Smooth muscle cell (in vitro differentiated cells): ENCODE measurements around the gene PGA3. TPM values are rescaled to one million over a fixed set of nuclear protein-coding genes. Genes with fewer than 3 reads are reported as not detected.
"Not testable (repeated sequence)": the region's sequence is repeated elsewhere in the genome, so short reads cannot be mapped to it uniquely, and the experiment has no call there.

Experiments used
- DNase-seq: peaks from one replicate; lab custom pipeline; 2025; ENCODE audit not compliant: unreplicated experiment; lab: John Stamatoyannopoulos, UW
- H2AFZ ChIP-seq: fragments of 200-600 bp; sonication (generic); 2 replicates; pipeline ENCODE4 v1.6.0; 2016; ENCODE audit warnings: antibody characterized with exemption, low read depth, mild to moderate bottlenecking
- H3F3A ChIP-seq: fragments of 200-600 bp; sonication (generic); 2 replicates; pipeline ENCODE4 v1.6.0; 2017; ENCODE audit warnings: antibody characterized with exemption, low read depth
- H3K27ac ChIP-seq: fragments of 200-600 bp; sonication (generic); 2 replicates; pipeline ENCODE4 v1.5.1; 2016; ENCODE audit warnings: low read depth, mild to moderate bottlenecking
- H3K27me3 ChIP-seq: fragments of 200-600 bp; sonication (generic); 2 replicates; pipeline ENCODE4 v1.6.1; 2016; ENCODE audit warnings: low read depth, mild to moderate bottlenecking
- H3K36me3 ChIP-seq: fragments of 200-600 bp; sonication (generic); 2 replicates; pipeline ENCODE4 v1.5.1; 2016; ENCODE audit warnings: low read depth
- H3K4me1 ChIP-seq: fragments of 200-600 bp; sonication (generic); 2 replicates; pipeline ENCODE4 v1.5.1; 2016; ENCODE audit warnings: low read depth
- H3K4me2 ChIP-seq: fragments of 200-600 bp; sonication (generic); 2 replicates; pipeline ENCODE4 v1.6.0; 2016; ENCODE audit warnings: mild to moderate bottlenecking
- H3K4me3 ChIP-seq: fragments of 200-600 bp; sonication (generic); 2 replicates; pipeline ENCODE4 v1.5.1; 2016; ENCODE audit warnings: mild to moderate bottlenecking
- H3K79me2 ChIP-seq: fragments of 200-600 bp; sonication (generic); 2 replicates; pipeline ENCODE4 v1.6.0; 2016; ENCODE audit warnings: low read depth, mild to moderate bottlenecking
- H3K9ac ChIP-seq: fragments of 200-600 bp; sonication (generic); 2 replicates; pipeline ENCODE4 v1.6.0; 2016; ENCODE audit warnings: low read depth
- H3K9me3 ChIP-seq: fragments of 200-600 bp; sonication (generic); replicated peaks from 2 replicates; pipeline ENCODE4 v1.5.1; 2016; ENCODE audit warnings: low read depth
- H4K20me1 ChIP-seq: fragments of 200-600 bp; sonication (generic); 2 replicates; pipeline ENCODE4 v1.6.0; 2016; ENCODE audit warnings: low read depth
- WGBS: methylation state at CpG from one replicate; pipeline ENCODE4 v1.1.7; 2016; ENCODE audit warnings: low lambda C conversion rate; 5-methylcytosine and 5-hydroxymethylcytosine counted together
- polyA plus RNA-seq: library from polyadenylated mRNA; unstranded; fragments of >200 nt; fragmentation: Nextera tagmentation; extraction: Ambion mirVana; gene quantifications from 2 replicates; pipeline ENCODE4 v1.2.1, GENCODE V29; 2016
- total RNA-seq: library from RNA; depleted of rRNA; stranded (reverse); fragments of >200 nt; gene quantifications from 2 replicates; pipeline ENCODE4 v1.2.3, GENCODE V29; 2014
- TF ChIP-seq, protein P1 (sequence below): fragments of 200-600 bp; sonication (generic); IDR thresholded peaks from 2 replicates; pipeline ENCODE4 v1.5.1; 2017; ENCODE audit warnings: borderline replicate concordance, mild to moderate bottlenecking, antibody characterized with exemption; ENCODE audit not compliant: insufficient read depth, poor library complexity, severe bottlenecking

Gene PGA3
- total and polyA plus RNA-seq, 2 experiments from 2014 or later = not detected

DNA sequence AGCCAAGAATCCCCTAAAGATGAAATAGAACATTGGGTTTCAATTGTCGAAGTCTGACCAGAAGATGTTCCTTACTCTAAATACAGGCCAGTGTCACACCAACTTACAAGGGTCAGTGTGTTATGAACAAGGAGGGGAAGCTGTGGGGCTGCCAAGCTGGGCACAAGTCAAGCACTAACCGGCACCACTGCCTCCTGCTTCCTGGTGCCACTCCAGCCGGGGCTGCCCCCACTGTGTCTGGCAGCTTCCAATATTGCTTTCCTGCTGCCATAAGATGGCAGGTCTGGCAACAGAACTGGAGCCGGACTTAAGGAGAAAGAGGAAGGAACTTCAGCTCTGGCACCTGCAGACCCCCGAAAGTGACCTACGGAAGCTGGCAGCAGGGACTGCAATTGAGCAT is 28.4 kb upstream of the PGA3 start:
- peaks cover 8% of the 10 kb centered on the region for H3K27me3 ChIP-seq
- no peaks in the 10 kb centered on the region for H3K4me1 ChIP-seq
- WGBS = 90% methylated on average over 6 of the region's 6 CpGs
- no peak overlapping the region for H3K9ac ChIP-seq
- H3K4me3 ChIP-seq = no peak overlapping the region
- H3F3A ChIP-seq = no peaks in the 10 kb centered on the region
- no peak overlapping the region for H3K4me2 ChIP-seq
- no peaks in the 10 kb centered on the region for H3K79me2 ChIP-seq
- H3K36me3 ChIP-seq = no peaks in the 10 kb centered on the region
- H4K20me1 ChIP-seq = no peaks in the 10 kb centered on the region
- no peak overlapping the region for H2AFZ ChIP-seq
- DNase-seq = no peak
- no peak overlapping the region for H3K27ac ChIP-seq
- TF ChIP-seq, protein P1, sequence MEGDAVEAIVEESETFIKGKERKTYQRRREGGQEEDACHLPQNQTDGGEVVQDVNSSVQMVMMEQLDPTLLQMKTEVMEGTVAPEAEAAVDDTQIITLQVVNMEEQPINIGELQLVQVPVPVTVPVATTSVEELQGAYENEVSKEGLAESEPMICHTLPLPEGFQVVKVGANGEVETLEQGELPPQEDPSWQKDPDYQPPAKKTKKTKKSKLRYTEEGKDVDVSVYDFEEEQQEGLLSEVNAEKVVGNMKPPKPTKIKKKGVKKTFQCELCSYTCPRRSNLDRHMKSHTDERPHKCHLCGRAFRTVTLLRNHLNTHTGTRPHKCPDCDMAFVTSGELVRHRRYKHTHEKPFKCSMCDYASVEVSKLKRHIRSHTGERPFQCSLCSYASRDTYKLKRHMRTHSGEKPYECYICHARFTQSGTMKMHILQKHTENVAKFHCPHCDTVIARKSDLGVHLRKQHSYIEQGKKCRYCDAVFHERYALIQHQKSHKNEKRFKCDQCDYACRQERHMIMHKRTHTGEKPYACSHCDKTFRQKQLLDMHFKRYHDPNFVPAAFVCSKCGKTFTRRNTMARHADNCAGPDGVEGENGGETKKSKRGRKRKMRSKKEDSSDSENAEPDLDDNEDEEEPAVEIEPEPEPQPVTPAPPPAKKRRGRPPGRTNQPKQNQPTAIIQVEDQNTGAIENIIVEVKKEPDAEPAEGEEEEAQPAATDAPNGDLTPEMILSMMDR = no peak
- no peaks in the 10 kb centered on the region for H3K9me3 ChIP-seq

DNA sequence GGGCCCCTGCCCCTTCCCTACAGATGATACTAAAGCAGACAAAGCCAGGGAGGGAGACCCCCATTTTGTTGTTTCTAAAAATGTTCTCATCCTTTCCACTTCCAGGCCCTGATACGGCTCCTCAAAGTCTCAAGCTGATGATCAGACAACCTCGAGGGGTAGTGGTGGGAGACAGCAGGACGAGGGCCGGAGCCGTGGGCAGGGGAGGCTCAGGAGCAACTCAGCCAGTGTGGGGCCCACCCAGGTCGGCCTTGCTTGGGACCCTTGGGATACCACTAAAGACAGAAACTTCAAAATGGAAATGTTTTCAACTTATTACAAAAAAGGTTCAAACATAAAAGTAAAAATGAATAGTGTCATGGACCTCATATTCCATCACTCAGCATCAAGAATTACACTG is 26.9 kb upstream of the PGA3 start:
- Histone ChIP-seq H3K4me2 (no peak overlapping the region), H3F3A (no peaks in the 10 kb centered on the region), H3K27me3 (peaks cover 8% of the 10 kb centered on the region), H4K20me1 (no peaks in the 10 kb centered on the region), H3K4me3 (no peak overlapping the region), H3K4me1 (no peaks in the 10 kb centered on the region), H3K27ac (no peak overlapping the region), H3K79me2 (no peaks in the 10 kb centered on the region), H3K9me3 (no peaks in the 10 kb centered on the region), H3K9ac (no peak overlapping the region), H2AFZ (no peak overlapping the region), H3K36me3 (no peaks in the 10 kb centered on the region)
- TF ChIP-seq, protein P1 = no peak
- 86% methylated on average over 6 of the region's 6 CpGs for WGBS
- no peak for DNase-seq

DNA sequence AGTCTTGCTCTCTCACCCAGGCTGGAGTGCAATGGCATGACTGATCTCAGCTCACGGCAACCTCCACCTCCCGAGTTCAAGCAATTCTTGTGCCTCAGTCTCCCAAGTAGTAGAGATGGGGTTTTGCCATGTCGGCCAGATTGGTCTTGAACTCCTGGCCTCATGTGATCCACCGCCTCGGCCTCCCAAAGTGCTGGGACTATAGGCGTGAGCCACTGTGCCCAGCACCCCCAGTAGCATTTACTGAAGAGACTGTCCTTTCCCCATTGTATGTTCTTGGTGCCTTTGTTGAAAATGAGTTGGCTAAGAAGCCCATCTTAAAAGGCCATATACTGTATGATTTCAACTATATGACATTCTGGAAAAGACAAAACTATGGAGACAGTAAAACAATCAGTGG is 23.1 kb upstream of the PGA3 start:
- not testable (repeated sequence) for H3K27me3 ChIP-seq, H4K20me1 ChIP-seq, H3K4me3 ChIP-seq, H3K36me3 ChIP-seq, DNase-seq, H3K79me2 ChIP-seq, H3K4me1 ChIP-seq, H3K27ac ChIP-seq, H3F3A ChIP-seq, H3K9ac ChIP-seq, H2AFZ ChIP-seq, H3K4me2 ChIP-seq, H3K9me3 ChIP-seq
- WGBS = 87% methylated on average over 6 of the region's 6 CpGs

DNA sequence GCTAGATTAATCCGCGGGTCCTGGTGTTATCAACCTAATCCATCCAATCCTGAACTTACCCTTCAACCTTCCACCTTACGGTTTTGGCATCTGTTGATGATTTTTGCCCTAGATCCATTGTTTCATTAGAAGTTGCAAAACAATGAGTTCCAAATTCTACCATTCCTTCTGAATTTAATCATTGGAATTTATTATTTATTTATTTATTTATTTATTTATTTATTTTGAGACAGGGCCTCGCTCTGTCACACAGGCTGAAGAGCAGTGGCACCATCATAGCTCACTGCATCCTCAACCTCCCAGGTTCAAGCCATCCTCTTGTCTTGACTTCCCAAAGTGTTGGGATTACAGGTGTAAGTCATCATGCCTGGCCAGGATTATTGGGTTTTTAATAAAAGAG is 21.8 kb upstream of the PGA3 start:
- H4K20me1 ChIP-seq = no peaks in the 10 kb centered on the region
- H3K36me3 ChIP-seq = no peaks in the 10 kb centered on the region
- H3K4me1 ChIP-seq = no peaks in the 10 kb centered on the region

More for the DNA sequence above, 21.8 kb upstream of the PGA3 start:
- Histone ChIP-seq H3K79me2 (no peaks in the 10 kb centered on the region), H3K9ac (no peak overlapping the region), H3K9me3 (no peaks in the 10 kb centered on the region), H3F3A (no peaks in the 10 kb centered on the region), H3K4me2 (no peak overlapping the region), H3K27me3 (no peaks in the 10 kb centered on the region), H3K27ac (no peak overlapping the region), H2AFZ (no peak overlapping the region), H3K4me3 (no peak overlapping the region)
- DNase-seq = no peak
- WGBS = 95% methylated on average over 4 of the region's 4 CpGs
- TF ChIP-seq, protein P1 = no peak
